Liver (tissue), 9 donors: ENCODE data around the gene PRICKLE4. TPM values are rescaled to one million over a fixed set of nuclear protein-coding genes. Genes with fewer than 3 reads are reported as not detected.
"Not testable (repeated sequence)": the region's sequence is repeated elsewhere in the genome, so short reads cannot be mapped to it uniquely, and the experiment has no call there.

Experiments used
- DNase-seq: peaks from one replicate; pipeline ENCODE4 v3.0.0-alpha.2; 2017; ENCODE audit warnings: low spot score
- H3K27ac ChIP-seq, 2 donors: one replicate each; pipeline ENCODE4 v1.7.0; 2013; ENCODE audit warnings: inconsistent platforms in 2 of 2, low read length in 2 of 2, control low read depth in 1 of 2, low read depth in 1 of 2, mild to moderate bottlenecking in 1 of 2
- H3K27me3 ChIP-seq, 4 donors: one replicate each; pipeline versions ENCODE4 v1.6.1 to v1.7.0; 2013; ENCODE audit warnings: low read length in 3 of 4, inconsistent platforms in 1 of 4, mild to moderate bottlenecking in 1 of 4, moderate library complexity in 1 of 4; ENCODE audit not compliant: control insufficient read depth in 4 of 4, insufficient read depth in 4 of 4
- H3K36me3 ChIP-seq, 4 donors: one replicate each; pipeline versions ENCODE4 v1.6.1 to v1.7.0; 2013; ENCODE audit warnings: low read length in 3 of 4, mild to moderate bottlenecking in 3 of 4, low read depth in 1 of 4, moderate library complexity in 1 of 4; ENCODE audit not compliant: control insufficient read depth in 4 of 4, insufficient read depth in 3 of 4
- H3K4me1 ChIP-seq, 4 donors: one replicate each; pipeline versions ENCODE4 v1.6.1 to v1.7.0; 2013; ENCODE audit warnings: low read length in 3 of 4, mild to moderate bottlenecking in 3 of 4, moderate library complexity in 1 of 4; ENCODE audit not compliant: control insufficient read depth in 4 of 4, insufficient read depth in 4 of 4
- H3K4me3 ChIP-seq, 3 donors: one replicate each; pipeline versions ENCODE4 v1.6.1 to v1.7.0; 2013; ENCODE audit warnings: low read length in 3 of 3, control low read depth in 1 of 3, low read depth in 1 of 3, mild to moderate bottlenecking in 1 of 3
- H3K9ac ChIP-seq, 2 donors: one replicate each; pipeline ENCODE4 v1.7.0; 2013; ENCODE audit warnings: low read length in 2 of 2, mild to moderate bottlenecking in 2 of 2, moderate library complexity in 2 of 2, control low read depth in 1 of 2, low read depth in 1 of 2
- H3K9me3 ChIP-seq, 4 donors: one replicate each; pipeline versions ENCODE4 v1.6.1 to v1.7.0; 2013; ENCODE audit warnings: low read length in 3 of 4; ENCODE audit not compliant: control insufficient read depth in 4 of 4
- EGR1 ChIP-seq, 2 donors: IDR thresholded peaks; 2 replicates each; pipeline ENCODE4 v1.6.1; 2016 to 2018; ENCODE audit warnings: antibody characterized with exemption in 2 of 2, low read depth in 2 of 2
- FOXA2 ChIP-seq: IDR thresholded peaks from 2 replicates; pipeline ENCODE4 v1.6.1; 2016; ENCODE audit warnings: antibody characterized with exemption
- HNF4A ChIP-seq, 2 donors: conservative IDR thresholded peaks; 2 replicates each; pipeline ENCODE4 v1.6.1; 2016; ENCODE audit warnings: antibody characterized with exemption in 2 of 2, mild to moderate bottlenecking in 2 of 2
- HNF4G ChIP-seq: IDR thresholded peaks from 2 replicates; pipeline ENCODE4 v1.6.1; 2016; ENCODE audit warnings: antibody characterized with exemption
- JUND ChIP-seq, 2 donors: IDR thresholded peaks; 2 replicates each; pipeline ENCODE4 v1.6.1; 2016; ENCODE audit warnings: antibody characterized with exemption in 2 of 2
- NR2F2 ChIP-seq: IDR thresholded peaks from 2 replicates; pipeline ENCODE4 v1.6.1; 2016; ENCODE audit warnings: antibody characterized with exemption
- RAD21 ChIP-seq, 2 donors: IDR thresholded peaks; 2 replicates each; pipeline ENCODE4 v1.6.1; 2016; ENCODE audit warnings: antibody characterized with exemption in 2 of 2, mild to moderate bottlenecking in 2 of 2
- RXRA ChIP-seq, 2 donors: IDR thresholded peaks; 2 replicates each; pipeline ENCODE4 v1.6.1; 2017 to 2018; ENCODE audit warnings: antibody characterized with exemption in 2 of 2, mild to moderate bottlenecking in 1 of 2
- SP1 ChIP-seq: IDR thresholded peaks from 2 replicates; pipeline ENCODE4 v1.6.1; 2018; ENCODE audit warnings: antibody characterized with exemption, mild to moderate bottlenecking
- TAF1 ChIP-seq: conservative IDR thresholded peaks from 2 replicates; pipeline ENCODE4 v1.6.1; 2016; ENCODE audit warnings: antibody characterized with exemption, mild to moderate bottlenecking
- YY1 ChIP-seq: IDR thresholded peaks from 2 replicates; pipeline ENCODE4 v1.6.1; 2016; ENCODE audit warnings: antibody characterized with exemption, mild to moderate bottlenecking
- WGBS: extraction: QIAGEN DNeasy Blood & Tissue Kit; methylation state at CpG from one replicate; pipeline ENCODE4 v1.1.7; 2013; 5-methylcytosine and 5-hydroxymethylcytosine counted together
- polyA plus RNA-seq, 2 donors: library from polyadenylated mRNA; stranded (reverse) in 1 of 2; unstranded in 1 of 2; fragments of 200-250 nt in 1 of 2; fragments of >200 nt in 1 of 2; fragmentation: Nextera tagmentation in 1 of 2; extraction: Ambion mirVana in 1 of 2; gene quantifications; one replicate each; pipeline versions ENCODE4 v1.2.1 to v1.2.3, GENCODE V29; 2013 to 2015
- total RNA-seq, 2 donors: library from RNA; depleted of rRNA; stranded (reverse); fragments of >200 nt; gene quantifications; one replicate each; pipeline ENCODE4 v1.2.3, GENCODE V29; 2014
- TF ChIP-seq, protein P1 (sequence below): fragments of 150-350 bp; IDR thresholded peaks from 2 replicates; pipeline ENCODE4 v1.5.1; 2017; ENCODE audit warnings: improper control_type of control experiment, low read depth, low read length; ENCODE audit not compliant: missing input control
- TF ChIP-seq, protein P2 (sequence below): IDR thresholded peaks from 2 replicates; pipeline ENCODE4 v1.6.1; 2016; ENCODE audit warnings: antibody characterized with exemption, mild to moderate bottlenecking
- TF ChIP-seq, protein P3 (sequence below): IDR thresholded peaks from 2 replicates; pipeline ENCODE4 v1.6.1; 2016; ENCODE audit warnings: antibody characterized with exemption
- TF ChIP-seq, protein P4 (sequence below): IDR thresholded peaks from 2 replicates; pipeline ENCODE4 v1.6.1; 2016; ENCODE audit warnings: antibody characterized with exemption
- TF ChIP-seq, protein P5 (sequence below): IDR thresholded peaks from 2 replicates; pipeline ENCODE4 v1.6.1; 2016; ENCODE audit warnings: antibody characterized with exemption
- donor health status: healthy.
- donor health status: healthy.
- donor health status: healthy.
- donor health status: healthy.
- donor health status: healthy.

PRICKLE4 gene
- total and polyA plus RNA-seq, 4 donors, result 0.37 to 1.4 (median 0.98) TPM; not detected in 1

DNA sequence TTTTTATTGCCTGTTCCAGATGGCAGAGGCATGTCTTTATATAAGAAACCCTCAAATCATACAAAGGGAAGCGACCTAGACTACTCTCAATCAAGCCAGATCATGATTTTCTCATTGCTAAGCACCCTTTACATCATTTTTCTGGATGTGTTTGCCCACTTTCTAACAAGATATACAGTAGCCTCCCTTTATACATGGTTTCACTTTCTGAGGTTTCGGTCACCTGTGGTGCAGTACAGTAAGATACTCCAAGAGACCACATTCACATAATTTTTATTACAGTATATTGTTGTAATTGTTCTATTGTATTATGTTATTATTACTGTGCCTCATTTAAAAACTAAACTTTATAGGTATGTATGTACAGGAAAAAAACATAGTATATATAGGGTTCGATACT, 30.5 kb downstream of the PRICKLE4 start:
- no peaks in the 10 kb centered on the region for H3K27me3 ChIP-seq
- H3K9ac ChIP-seq, result no peak overlapping the region
- no peaks in the 10 kb centered on the region for H3K9me3 ChIP-seq
- no peak for DNase-seq
- TF ChIP-seq, protein P1, sequence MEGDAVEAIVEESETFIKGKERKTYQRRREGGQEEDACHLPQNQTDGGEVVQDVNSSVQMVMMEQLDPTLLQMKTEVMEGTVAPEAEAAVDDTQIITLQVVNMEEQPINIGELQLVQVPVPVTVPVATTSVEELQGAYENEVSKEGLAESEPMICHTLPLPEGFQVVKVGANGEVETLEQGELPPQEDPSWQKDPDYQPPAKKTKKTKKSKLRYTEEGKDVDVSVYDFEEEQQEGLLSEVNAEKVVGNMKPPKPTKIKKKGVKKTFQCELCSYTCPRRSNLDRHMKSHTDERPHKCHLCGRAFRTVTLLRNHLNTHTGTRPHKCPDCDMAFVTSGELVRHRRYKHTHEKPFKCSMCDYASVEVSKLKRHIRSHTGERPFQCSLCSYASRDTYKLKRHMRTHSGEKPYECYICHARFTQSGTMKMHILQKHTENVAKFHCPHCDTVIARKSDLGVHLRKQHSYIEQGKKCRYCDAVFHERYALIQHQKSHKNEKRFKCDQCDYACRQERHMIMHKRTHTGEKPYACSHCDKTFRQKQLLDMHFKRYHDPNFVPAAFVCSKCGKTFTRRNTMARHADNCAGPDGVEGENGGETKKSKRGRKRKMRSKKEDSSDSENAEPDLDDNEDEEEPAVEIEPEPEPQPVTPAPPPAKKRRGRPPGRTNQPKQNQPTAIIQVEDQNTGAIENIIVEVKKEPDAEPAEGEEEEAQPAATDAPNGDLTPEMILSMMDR, result no peak
- TF ChIP-seq YY1, result no peak
- no peak for TF ChIP-seq EGR1 (IDR thresholded peaks at IDR 0.05; ENCODE audit: low read depth in 2 of 2)
- TF ChIP-seq, protein P2, sequence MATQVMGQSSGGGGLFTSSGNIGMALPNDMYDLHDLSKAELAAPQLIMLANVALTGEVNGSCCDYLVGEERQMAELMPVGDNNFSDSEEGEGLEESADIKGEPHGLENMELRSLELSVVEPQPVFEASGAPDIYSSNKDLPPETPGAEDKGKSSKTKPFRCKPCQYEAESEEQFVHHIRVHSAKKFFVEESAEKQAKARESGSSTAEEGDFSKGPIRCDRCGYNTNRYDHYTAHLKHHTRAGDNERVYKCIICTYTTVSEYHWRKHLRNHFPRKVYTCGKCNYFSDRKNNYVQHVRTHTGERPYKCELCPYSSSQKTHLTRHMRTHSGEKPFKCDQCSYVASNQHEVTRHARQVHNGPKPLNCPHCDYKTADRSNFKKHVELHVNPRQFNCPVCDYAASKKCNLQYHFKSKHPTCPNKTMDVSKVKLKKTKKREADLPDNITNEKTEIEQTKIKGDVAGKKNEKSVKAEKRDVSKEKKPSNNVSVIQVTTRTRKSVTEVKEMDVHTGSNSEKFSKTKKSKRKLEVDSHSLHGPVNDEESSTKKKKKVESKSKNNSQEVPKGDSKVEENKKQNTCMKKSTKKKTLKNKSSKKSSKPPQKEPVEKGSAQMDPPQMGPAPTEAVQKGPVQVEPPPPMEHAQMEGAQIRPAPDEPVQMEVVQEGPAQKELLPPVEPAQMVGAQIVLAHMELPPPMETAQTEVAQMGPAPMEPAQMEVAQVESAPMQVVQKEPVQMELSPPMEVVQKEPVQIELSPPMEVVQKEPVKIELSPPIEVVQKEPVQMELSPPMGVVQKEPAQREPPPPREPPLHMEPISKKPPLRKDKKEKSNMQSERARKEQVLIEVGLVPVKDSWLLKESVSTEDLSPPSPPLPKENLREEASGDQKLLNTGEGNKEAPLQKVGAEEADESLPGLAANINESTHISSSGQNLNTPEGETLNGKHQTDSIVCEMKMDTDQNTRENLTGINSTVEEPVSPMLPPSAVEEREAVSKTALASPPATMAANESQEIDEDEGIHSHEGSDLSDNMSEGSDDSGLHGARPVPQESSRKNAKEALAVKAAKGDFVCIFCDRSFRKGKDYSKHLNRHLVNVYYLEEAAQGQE, result no peak
- no peak for TF ChIP-seq JUND (IDR thresholded peaks at IDR 0.05)
- TF ChIP-seq, protein P3, sequence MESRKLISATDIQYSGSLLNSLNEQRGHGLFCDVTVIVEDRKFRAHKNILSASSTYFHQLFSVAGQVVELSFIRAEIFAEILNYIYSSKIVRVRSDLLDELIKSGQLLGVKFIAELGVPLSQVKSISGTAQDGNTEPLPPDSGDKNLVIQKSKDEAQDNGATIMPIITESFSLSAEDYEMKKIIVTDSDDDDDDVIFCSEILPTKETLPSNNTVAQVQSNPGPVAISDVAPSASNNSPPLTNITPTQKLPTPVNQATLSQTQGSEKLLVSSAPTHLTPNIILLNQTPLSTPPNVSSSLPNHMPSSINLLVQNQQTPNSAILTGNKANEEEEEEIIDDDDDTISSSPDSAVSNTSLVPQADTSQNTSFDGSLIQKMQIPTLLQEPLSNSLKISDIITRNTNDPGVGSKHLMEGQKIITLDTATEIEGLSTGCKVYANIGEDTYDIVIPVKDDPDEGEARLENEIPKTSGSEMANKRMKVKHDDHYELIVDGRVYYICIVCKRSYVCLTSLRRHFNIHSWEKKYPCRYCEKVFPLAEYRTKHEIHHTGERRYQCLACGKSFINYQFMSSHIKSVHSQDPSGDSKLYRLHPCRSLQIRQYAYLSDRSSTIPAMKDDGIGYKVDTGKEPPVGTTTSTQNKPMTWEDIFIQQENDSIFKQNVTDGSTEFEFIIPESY, result no peak
- TF ChIP-seq FOXA2, result no peak
- TF ChIP-seq, protein P4, sequence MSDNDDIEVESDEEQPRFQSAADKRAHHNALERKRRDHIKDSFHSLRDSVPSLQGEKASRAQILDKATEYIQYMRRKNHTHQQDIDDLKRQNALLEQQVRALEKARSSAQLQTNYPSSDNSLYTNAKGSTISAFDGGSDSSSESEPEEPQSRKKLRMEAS, result no peak
- TF ChIP-seq, protein P5, sequence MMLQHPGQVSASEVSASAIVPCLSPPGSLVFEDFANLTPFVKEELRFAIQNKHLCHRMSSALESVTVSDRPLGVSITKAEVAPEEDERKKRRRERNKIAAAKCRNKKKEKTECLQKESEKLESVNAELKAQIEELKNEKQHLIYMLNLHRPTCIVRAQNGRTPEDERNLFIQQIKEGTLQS, result no peak
- TF ChIP-seq HNF4G, result no peak
- no peak for TF ChIP-seq SP1
- TF ChIP-seq NR2F2, result no peak
- no peak for TF ChIP-seq RAD21 (IDR thresholded peaks at IDR 0.05)
- TF ChIP-seq TAF1, result no peak
- no peak for TF ChIP-seq HNF4A (conservative IDR thresholded peaks at IDR 0.05)
- no peak for TF ChIP-seq RXRA (IDR thresholded peaks at IDR 0.05)
- H3K27ac ChIP-seq, result no peak overlapping the region
- H3K36me3 ChIP-seq, result no peaks in the 10 kb centered on the region
- 95% methylated on average over 3 of the region's 3 CpGs for WGBS
- no peak overlapping the region for H3K4me3 ChIP-seq
- H3K4me1 ChIP-seq, result no peaks in the 10 kb centered on the region

DNA sequence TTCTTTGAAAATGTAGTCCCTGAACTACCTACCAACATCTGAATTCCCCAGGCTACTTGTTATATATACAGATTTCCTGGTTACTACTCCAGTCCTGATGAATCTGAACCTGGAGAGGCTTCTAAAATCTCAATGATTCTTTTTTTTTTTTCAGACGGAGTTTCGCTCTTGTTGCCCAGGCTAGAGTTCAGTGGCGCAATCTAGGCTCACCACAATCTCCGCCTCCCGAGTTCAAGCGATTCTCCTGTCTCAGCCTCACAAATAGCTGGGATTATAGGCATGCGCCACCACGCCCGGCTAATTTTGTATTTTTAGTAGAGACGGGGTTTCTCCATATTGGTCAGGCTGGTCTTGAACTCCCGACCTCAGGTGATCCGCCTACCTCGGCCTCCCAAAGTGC, 31.4 kb downstream of the PRICKLE4 start:
- WGBS, result 95% methylated on average over 13 of the region's 13 CpGs
- H3K27ac ChIP-seq, H3K9me3 ChIP-seq, H3K9ac ChIP-seq, H3K4me1 ChIP-seq, H3K4me3 ChIP-seq, DNase-seq, H3K36me3 ChIP-seq, H3K27me3 ChIP-seq: not testable (repeated sequence)
